OCI-LY7 (cell line): ENCODE results near the gene NLGN1.

Source experiments
- EZH2phosphoT487 ChIP-seq: fragments of 200-600 bp; sonication (generic); IDR thresholded peaks from 2 replicates; pipeline ENCODE4 v1.6.1; 2018; ENCODE audit warnings: low read depth, borderline replicate concordance, mild to moderate bottlenecking, mixed run types, antibody characterized with exemption, low read length, moderate library complexity, mixed read lengths
- TF ChIP-seq, protein P1 (sequence below): fragments of 200-600 bp; sonication (generic); conservative IDR thresholded peaks from 2 replicates; pipeline ENCODE4 v1.5.1; 2014; ENCODE audit warnings: mild to moderate bottlenecking, antibody characterized with exemption, low read length, moderate library complexity, mixed read lengths

DNA sequence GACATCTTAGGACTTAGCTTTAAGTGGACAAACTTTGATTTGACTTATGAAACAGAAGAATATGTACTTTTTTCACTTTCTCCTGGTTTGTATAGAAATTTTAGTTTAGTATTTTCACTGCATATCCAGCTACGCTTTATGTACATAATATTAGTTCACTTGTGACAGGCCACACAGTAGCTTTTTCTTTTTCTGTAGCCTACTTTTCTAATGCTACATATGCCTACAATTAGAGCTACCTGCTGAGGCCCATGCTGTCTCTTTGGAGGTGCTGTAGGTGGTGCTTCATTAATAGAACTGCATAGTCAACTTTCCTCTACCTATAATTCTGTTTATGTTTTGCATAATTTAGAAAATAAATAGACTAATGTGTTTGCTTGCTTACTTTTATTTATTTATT lies 191.6 kb downstream of the NLGN1 start:
- TF ChIP-seq, protein P1, sequence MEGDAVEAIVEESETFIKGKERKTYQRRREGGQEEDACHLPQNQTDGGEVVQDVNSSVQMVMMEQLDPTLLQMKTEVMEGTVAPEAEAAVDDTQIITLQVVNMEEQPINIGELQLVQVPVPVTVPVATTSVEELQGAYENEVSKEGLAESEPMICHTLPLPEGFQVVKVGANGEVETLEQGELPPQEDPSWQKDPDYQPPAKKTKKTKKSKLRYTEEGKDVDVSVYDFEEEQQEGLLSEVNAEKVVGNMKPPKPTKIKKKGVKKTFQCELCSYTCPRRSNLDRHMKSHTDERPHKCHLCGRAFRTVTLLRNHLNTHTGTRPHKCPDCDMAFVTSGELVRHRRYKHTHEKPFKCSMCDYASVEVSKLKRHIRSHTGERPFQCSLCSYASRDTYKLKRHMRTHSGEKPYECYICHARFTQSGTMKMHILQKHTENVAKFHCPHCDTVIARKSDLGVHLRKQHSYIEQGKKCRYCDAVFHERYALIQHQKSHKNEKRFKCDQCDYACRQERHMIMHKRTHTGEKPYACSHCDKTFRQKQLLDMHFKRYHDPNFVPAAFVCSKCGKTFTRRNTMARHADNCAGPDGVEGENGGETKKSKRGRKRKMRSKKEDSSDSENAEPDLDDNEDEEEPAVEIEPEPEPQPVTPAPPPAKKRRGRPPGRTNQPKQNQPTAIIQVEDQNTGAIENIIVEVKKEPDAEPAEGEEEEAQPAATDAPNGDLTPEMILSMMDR, result no peak
- no peak for TF ChIP-seq EZH2phosphoT487
